Measurements from ENCODE around the gene MLST8.

Gene MLST8

GRCh38 chr16:2170587-2171435 is 34.4 kb upstream of the MLST8 start:
- peaks cover 98% of the 10 kb centered on the region for H3K36me3 ChIP-seq
- H3K27ac ChIP-seq = no peak overlapping the region

GRCh38 chr16:2171601-2172178 is 33.6 kb upstream of the MLST8 start:
- Histone ChIP-seq H3K4me1 (ENCODE audit: control insufficient read depth in 1 of 2, insufficient read depth in 1 of 2, low read depth in 1 of 2, low read length in 1 of 2) (no peaks in the 10 kb centered on the region), H3K27me3 (no peaks in the 10 kb centered on the region), H3K36me3 (peaks cover 98% of the 10 kb centered on the region), H3K4me3 (ENCODE audit: low read depth in 1 of 2, low read length in 1 of 2) (no peak overlapping the region), H3K27ac (no peak overlapping the region), H3K9me3 (no peaks in the 10 kb centered on the region)
- no peak for TF ChIP-seq CTCF (IDR thresholded peaks at IDR 0.05)

More at GRCh38 chr16:2170587-2171435, 34.4 kb upstream of the MLST8 start:
- H3K9me3 ChIP-seq = no peaks in the 10 kb centered on the region
- H3K4me1 ChIP-seq (ENCODE audit: control insufficient read depth in 1 of 2, insufficient read depth in 1 of 2, low read depth in 1 of 2, low read length in 1 of 2) = no peaks in the 10 kb centered on the region
- H3K27me3 ChIP-seq = no peaks in the 10 kb centered on the region
- TF ChIP-seq CTCF (IDR thresholded peaks at IDR 0.05) = no peak
- H3K4me3 ChIP-seq (ENCODE audit: low read depth in 1 of 2, low read length in 1 of 2) = no peak overlapping the region

GRCh38 chr16:2172688-2173335 is 32.4 kb upstream of the MLST8 start:
- Histone ChIP-seq H3K36me3 (peaks cover 99% of the 10 kb centered on the region), H3K4me1 (ENCODE audit: control insufficient read depth in 1 of 2, insufficient read depth in 1 of 2, low read depth in 1 of 2, low read length in 1 of 2) (no peaks in the 10 kb centered on the region), H3K4me3 (ENCODE audit: low read depth in 1 of 2, low read length in 1 of 2) (no peak overlapping the region), H3K27ac (no peak overlapping the region), H3K9me3 (no peaks in the 10 kb centered on the region), H3K27me3 (no peaks in the 10 kb centered on the region)
- TF ChIP-seq CTCF (IDR thresholded peaks at IDR 0.05) = no peak

- peaks cover 3% of the 10 kb centered on the region for H3K27me3 ChIP-seq
- no peaks in the 10 kb centered on the region for H3K9me3 ChIP-seq
- no peak overlapping the region for H3K27ac ChIP-seq
- TF ChIP-seq CTCF (IDR thresholded peaks at IDR 0.05) = no peak
- no peaks in the 10 kb centered on the region for H3K4me1 ChIP-seq (ENCODE audit: control insufficient read depth in 1 of 2, insufficient read depth in 1 of 2, low read depth in 1 of 2, low read length in 1 of 2)
- peaks cover 98% of the 10 kb centered on the region for H3K36me3 ChIP-seq
- no peak overlapping the region for H3K4me3 ChIP-seq (ENCODE audit: low read depth in 1 of 2, low read length in 1 of 2)
Observed at GRCh38 chr16:2173366-2173765, 31.9 kb upstream of the MLST8 start.

GRCh38 chr16:2173916-2174315 is 31.3 kb upstream of the MLST8 start:
- no peaks in the 10 kb centered on the region for H3K4me1 ChIP-seq (ENCODE audit: control insufficient read depth in 1 of 2, insufficient read depth in 1 of 2, low read depth in 1 of 2, low read length in 1 of 2)

More at GRCh38 chr16:2173916-2174315, 31.3 kb upstream of the MLST8 start:
- Histone ChIP-seq H3K4me3 (ENCODE audit: low read depth in 1 of 2, low read length in 1 of 2) (no peak overlapping the region), H3K36me3 (peaks cover 94% of the 10 kb centered on the region), H3K9me3 (no peaks in the 10 kb centered on the region), H3K27ac (no peak overlapping the region), H3K27me3 (peaks cover 8% of the 10 kb centered on the region)
- TF ChIP-seq CTCF (IDR thresholded peaks at IDR 0.05) = no peak
